Heart left ventricle (tissue), 16 donors: ENCODE data around the gene PKNOX2. TPM values are rescaled to one million over a fixed set of nuclear protein-coding genes. Genes with fewer than 3 reads are reported as not detected.
A peak's percentile ranks its signal among the peaks of the same experiment; 100 is the strongest.

Experiments used
- ATAC-seq, 4 donors: fragments of 200-7000 bp; cut with Tn5 transposase; one replicate each; pipeline ENCODE4 v1.9.1; 2020 to 2022; ENCODE audit warnings: moderate library complexity in 4 of 4, mild to moderate bottlenecking in 3 of 4, moderate number of reproducible peaks in 1 of 4
- DNase-seq, 5 donors: peaks; one replicate each; pipeline ENCODE4 v3.0.0-alpha.2; 2020
- H3K27ac ChIP-seq, 12 donors: fragments of 200-600 bp; sonication (generic) in 4 of 12; one replicate each; pipeline versions ENCODE4 v1.5.0 to v1.8.0; 2016 to 2022; ENCODE audit warnings: mild to moderate bottlenecking in 2 of 12
- H3K27me3 ChIP-seq, 9 donors: fragments of 200-600 bp; sonication (generic) in 2 of 9; one replicate each; pipeline versions ENCODE4 v1.5.1 to v1.8.0; 2016 to 2022; ENCODE audit warnings: mild to moderate bottlenecking in 3 of 9
- H3K36me3 ChIP-seq, 9 donors: fragments of 200-600 bp; sonication (generic) in 2 of 9; one replicate each; pipeline versions ENCODE4 v1.5.0 to v1.8.0; 2018 to 2022; ENCODE audit warnings: mild to moderate bottlenecking in 2 of 9
- H3K4me1 ChIP-seq, 12 donors: fragments of 200-600 bp; sonication (generic) in 4 of 12; one replicate each; pipeline versions ENCODE4 v1.5.0 to v1.8.0; 2016 to 2022; ENCODE audit warnings: mild to moderate bottlenecking in 3 of 12
- H3K4me3 ChIP-seq, 12 donors: fragments of 200-600 bp; sonication (generic) in 4 of 12; one replicate each; pipeline versions ENCODE4 v1.5.0 to v1.8.0; 2017 to 2022; ENCODE audit warnings: mild to moderate bottlenecking in 9 of 12, moderate library complexity in 4 of 12
- H3K9me3 ChIP-seq, 12 donors: fragments of 200-600 bp; sonication (generic) in 4 of 12; one replicate each; pipeline versions ENCODE4 v1.5.0 to v1.8.0; 2016 to 2022; ENCODE audit warnings: mild to moderate bottlenecking in 1 of 12
- CTCF ChIP-seq, 12 donors: fragments of 200-600 bp; sonication (generic) in 4 of 12; IDR thresholded peaks; one replicate each; pipeline versions ENCODE4 v1.5.0 to v1.8.0; 2018 to 2022; ENCODE audit warnings: antibody characterized with exemption in 12 of 12, mild to moderate bottlenecking in 5 of 12
- POLR2A ChIP-seq, 2 donors: fragments of 450-650 bp; IDR thresholded peaks; one replicate each; pipeline ENCODE4 v1.6.1; 2017; ENCODE audit warnings: antibody characterized with exemption in 2 of 2, mild to moderate bottlenecking in 2 of 2, moderate library complexity in 2 of 2
- WGBS, 4 donors: extraction: QIAGEN DNeasy Blood & Tissue Kit in 2 of 4; methylation state at CpG; one replicate each; pipeline versions ENCODE4 v1.1.5 to v1.1.7; 2013 to 2018; 5-methylcytosine and 5-hydroxymethylcytosine counted together
- intact Hi-C, 10 donors: fragments of 100-400 bp; cut with DNase I; formaldehyde crosslinking; loops; one replicate each; pipeline versions ENCODE4 v1.11.1 to v1.14.2; 2022
- polyA plus RNA-seq, 2 donors: library from polyadenylated mRNA; stranded (reverse); fragments of 200-250 nt; gene quantifications; one replicate each; pipeline ENCODE4 v1.2.3, GENCODE V29; 2013
- total RNA-seq, 9 donors: library from RNA; depleted of rRNA in 2 of 9; stranded (reverse); fragments of >200 nt in 2 of 9; fragmentation: NEBNext Ultra II Directional in 3 of 9; extraction: Animal tissue kit (Norgen Biotek cat#: 25700) in 3 of 9; gene quantifications; one replicate each; pipeline versions ENCODE4 v1.1.0 to v1.2.4, GENCODE V29; 2016 to 2023
- donor health status: ischemic (EF 13 %, LVEDD 7.1; RV severe dilation, severe dysfunction).
- donor health status: healthy with polysubstance abuse.
- donor health status: DM: no; HTN: yes; CAD: no.
- donor health status: DM: no; HTN: no; CAD: no.
- donor health status: ischemic (EF 25% LVEDD 6.9; RV normal size, moderate dysfunction).
- donor health status: ischemic (EF 25% LVEDD 5.7; RV mildly dilated, moderate dysfunction).
- donor health status: healthy.
- donor health status: DM: yes; HTN: yes; CAD: no.
- donor health status: ischemic (EF 35%, LVEDD 5.7; RV mildly dilated, moderate dysfunction).
- donor health status: nonischemic (EF 11% LVEDD 7.7; RV severe dilation, severe dysfunction).
- donor health status: DM: yes; HTN: yes; CAD: no.
- donor health status: PGD.
- donor health status: ischemic (EF 29% LVEDD 5.4; RV normal size, mild dysfunction).
- donor health status: nonischemic (EF 23%, LVEDD 6.1; RV moderate dilation, normal function).

The PKNOX2 gene
- total and polyA plus RNA-seq, 11 donors = 3.1 to 9.4 (median 4.5) TPM

GRCh38 chr11:125226706-125227105, 62.2 kb downstream of the PKNOX2 start:
- Histone ChIP-seq H3K9me3 (no peaks in the 10 kb centered on the region), H3K36me3 (no peaks in the 10 kb centered on the region), H3K27me3 (no peaks in the 10 kb centered on the region), H3K4me3 (no peak overlapping the region), H3K27ac (peak overlapping the region in 1 of 12 donors; percentile 18), H3K4me1 (peaks cover 0 to 18% (median 3%) of the 10 kb centered on the region in 12 donors)
- DNase-seq (peak in 1 of 5 donors; percentile 68), ATAC-seq (peak in 2 of 4 donors; percentile 42 to 47)
- 74 to 76% (median 74%) methylated on average over 4 of the region's 4 CpGs for WGBS, 4 donors
- intact Hi-C loops = loop anchor here in 5 of 10 donors (5.0 to 10.0 kb wide), 6 partner anchors 59 to 132 kb away; partner anchors contain the start of gene PKNOX2 (in 2 of the 5)
- TF ChIP-seq POLR2A (IDR thresholded peaks at IDR 0.05) (no peak), CTCF (IDR thresholded peaks at IDR 0.05) (no peak)

- no peak overlapping the region for H3K4me3 ChIP-seq
- WGBS, 4 donors = 80 to 88% (median 83%) methylated on average over 5 of the region's 5 CpGs
- H3K27me3 ChIP-seq = no peaks in the 10 kb centered on the region
- DNase-seq = no peak
- H3K27ac ChIP-seq = no peak overlapping the region
- H3K36me3 ChIP-seq = no peaks in the 10 kb centered on the region
- ATAC-seq = no peak
- intact Hi-C loops = loop anchor here in 5 of 10 donors (5.0 to 10.0 kb wide), 6 partner anchors 60 to 132 kb away; partner anchors contain the start of gene PKNOX2 (in 2 of the 5)
- H3K9me3 ChIP-seq = no peaks in the 10 kb centered on the region
- H3K4me1 ChIP-seq = peaks cover 0 to 18% (median 3%) of the 10 kb centered on the region in 12 donors
- no peak for TF ChIP-seq CTCF (IDR thresholded peaks at IDR 0.05)
- no peak for TF ChIP-seq POLR2A (IDR thresholded peaks at IDR 0.05)
These were observed 62.6 kb downstream of the PKNOX2 start for GRCh38 chr11:125227151-125227550.

- Histone ChIP-seq H3K36me3 (no peaks in the 10 kb centered on the region), H3K9me3 (no peaks in the 10 kb centered on the region), H3K4me3 (no peak overlapping the region), H3K27me3 (no peaks in the 10 kb centered on the region), H3K4me1 (peaks cover 0 to 19% (median 3%) of the 10 kb centered on the region in 12 donors), H3K27ac (no peak overlapping the region)
- no peak for TF ChIP-seq CTCF (IDR thresholded peaks at IDR 0.05)
- no peak for TF ChIP-seq POLR2A (IDR thresholded peaks at IDR 0.05)
- WGBS, 4 donors = 79 to 93% (median 85%) methylated on average over 4 of the region's 4 CpGs
- intact Hi-C loops = loop anchor here in 5 of 10 donors (5.0 to 10.0 kb wide), 6 partner anchors 61 to 134 kb away; partner anchors contain the start of gene PKNOX2 (in 2 of the 5)
- DNase-seq (no peak), ATAC-seq (no peak)
These were observed 63.9 kb downstream of the PKNOX2 start for GRCh38 chr11:125228445-125228844.

GRCh38 chr11:125228993-125229392, 64.4 kb downstream of the PKNOX2 start:
- no peak overlapping the region for H3K4me3 ChIP-seq
- TF ChIP-seq POLR2A (IDR thresholded peaks at IDR 0.05) (no peak), CTCF (IDR thresholded peaks at IDR 0.05) (no peak)
- intact Hi-C loops = loop anchor here in 5 of 10 donors (5.0 to 10.0 kb wide), 6 partner anchors 62 to 134 kb away; partner anchors contain the start of gene PKNOX2 (in 2 of the 5)
- H3K36me3 ChIP-seq = no peaks in the 10 kb centered on the region
- no peak for ATAC-seq
- no peak overlapping the region for H3K27ac ChIP-seq
- peaks cover 0 to 14% (median 3%) of the 10 kb centered on the region in 12 donors for H3K4me1 ChIP-seq
- no peaks in the 10 kb centered on the region for H3K27me3 ChIP-seq
- no peak for DNase-seq
- no peaks in the 10 kb centered on the region for H3K9me3 ChIP-seq
- WGBS, 4 donors = 83 to 92% (median 87%) methylated on average over 9 of the region's 9 CpGs
